Adrenal gland (tissue), 12 donors: Measurements from ENCODE around the gene CNGA1. TPM values are rescaled to one million over a fixed set of nuclear protein-coding genes. Genes with fewer than 3 reads are reported as not detected.

Source experiments
- DNase-seq, 7 donors: peaks; one replicate each; pipeline ENCODE4 v3.0.0-alpha.2; 2019 to 2020
- H3K27ac ChIP-seq, 5 donors: fragments of 200-600 bp; sonication (generic) in 4 of 5; 1 replicate in 3 of 5; 2 replicates in 2 of 5; pipeline versions ENCODE4 v1.5.1 to v1.8.0; 2016 to 2020; ENCODE audit warnings: mild to moderate bottlenecking in 1 of 5
- H3K27me3 ChIP-seq: fragments of 200-600 bp; 2 replicates; pipeline ENCODE4 v1.8.0; 2021
- H3K36me3 ChIP-seq, 2 donors: fragments of 200-600 bp; replicated peaks in 1 of 2; 1 replicate in 1 of 2; 2 replicates in 1 of 2; pipeline versions ENCODE4 v1.5.1 to v1.8.0; 2018 to 2022
- H3K4me1 ChIP-seq, 2 donors: fragments of 200-600 bp; replicated peaks in 1 of 2; 1 replicate in 1 of 2; 2 replicates in 1 of 2; pipeline versions ENCODE4 v1.5.1 to v1.8.0; 2018 to 2021
- H3K4me3 ChIP-seq, 4 donors: fragments of 200-600 bp; sonication (generic) in 3 of 4; one replicate each; pipeline ENCODE4 v1.5.1; 2016 to 2018
- H3K9me3 ChIP-seq, 3 donors: fragments of 200-600 bp; sonication (generic) in 1 of 3; replicated peaks in 1 of 3; 1 replicate in 2 of 3; 2 replicates in 1 of 3; pipeline versions ENCODE4 v1.5.1 to v1.8.0; 2016 to 2021
- CTCF ChIP-seq, 6 experiments: fragments of 450-650 bp in 4 of 6; fragments of 200-600 bp in 2 of 6; sonication (generic) in 1 of 6; IDR thresholded peaks; 1 replicate in 5 of 6; 2 replicates in 1 of 6; pipeline versions ENCODE4 v1.5.1 to v1.8.0; 2016 to 2021; ENCODE audit warnings: antibody characterized with exemption in 6 of 6, mild to moderate bottlenecking in 2 of 6, moderate library complexity in 1 of 6
- POLR2A ChIP-seq, 2 donors: fragments of 450-650 bp; IDR thresholded peaks; one replicate each; pipeline ENCODE4 v1.6.1; 2017; ENCODE audit warnings: antibody characterized with exemption in 2 of 2, mild to moderate bottlenecking in 2 of 2, moderate library complexity in 1 of 2
- WGBS, 4 donors: extraction: QIAGEN DNeasy Blood & Tissue Kit in 2 of 4; methylation state at CpG; one replicate each; pipeline versions ENCODE4 v1.1.5 to v1.1.7; 2013 to 2017; 5-methylcytosine and 5-hydroxymethylcytosine counted together
- intact Hi-C, 2 donors: fragments of 100-400 bp; cut with DNase I; formaldehyde crosslinking; loops; one replicate each; pipeline versions ENCODE4 v1.14.1 to v1.15.0; 2022 to 2023
- polyA plus RNA-seq, 3 donors: library from polyadenylated mRNA; stranded (reverse); fragments of 200-250 nt in 2 of 3; fragments of 350-450 nt in 1 of 3; fragmentation: Illumina TruSeq in 1 of 3; extraction: RNeasy Lipid Tissue Mini Kit (QIAGEN cat#74804) in 1 of 3; gene quantifications; one replicate each; pipeline ENCODE4 v1.2.3, GENCODE V29; 2013 to 2014
- total RNA-seq, 9 donors: library from RNA; depleted of rRNA in 4 of 9; stranded (reverse); fragments of >200 nt in 4 of 9; fragments of 120-200 nt in 1 of 9; fragmentation: NEBNext Ultra II Directional in 1 of 9; extraction: Animal tissue kit (Norgen Biotek cat#: 25700) in 1 of 9; gene quantifications; one replicate each; pipeline versions ENCODE4 v1.1.0 to v1.2.4, GENCODE V29; 2013 to 2023
- donor health status: healthy with polysubstance abuse.
- donor health status: Bipolar disorder and iron deficiency.
- donor health status: DM: yes; HTN: yes; CAD: no.
- donor health status: DM: no; HTN: no; CAD: no.
- donor health status: DM: no; HTN: no; CAD: no.
- donor health status: DM: yes; HTN: yes; CAD: no.

The CNGA1 gene
- total and polyA plus RNA-seq, 12 donors, result 0.24 to 4.8 (median 1.2) TPM; not detected in 1

- intact Hi-C loops, result no loop called here
- Histone ChIP-seq H3K9me3 (no peaks in the 10 kb centered on the region), H3K4me1 (peaks cover 4 to 5% of the 10 kb centered on the region in 2 donors), H3K27ac (no peak overlapping the region), H3K27me3 (no peaks in the 10 kb centered on the region), H3K36me3 (no peaks in the 10 kb centered on the region), H3K4me3 (no peak overlapping the region)
- TF ChIP-seq POLR2A (IDR thresholded peaks at IDR 0.05) (no peak), CTCF (IDR thresholded peaks at IDR 0.05) (no peak)
- 49 to 60% (median 56%) methylated on average over 5 of the region's 5 CpGs for WGBS, 4 donors
- DNase-seq, result no peak
Measured at GRCh38 chr4:48058617-48059530, 42.4 kb upstream of the CNGA1 start.

- WGBS, 4 donors, result 57 to 86% (median 80%) methylated on average over 1 of the region's 1 CpG
- Histone ChIP-seq H3K27ac (no peak overlapping the region), H3K4me1 (no peaks in the 10 kb centered on the region), H3K9me3 (no peaks in the 10 kb centered on the region), H3K4me3 (no peak overlapping the region), H3K36me3 (no peaks in the 10 kb centered on the region), H3K27me3 (peaks cover 8% of the 10 kb centered on the region)
- TF ChIP-seq CTCF (IDR thresholded peaks at IDR 0.05) (no peak), POLR2A (IDR thresholded peaks at IDR 0.05) (no peak)
- intact Hi-C loops, result no loop called here
- no peak for DNase-seq
Measured at GRCh38 chr4:48051078-48051477, 34.6 kb upstream of the CNGA1 start.

- H3K9me3 ChIP-seq, result no peaks in the 10 kb centered on the region
- no peak overlapping the region for H3K27ac ChIP-seq
- TF ChIP-seq CTCF (IDR thresholded peaks at IDR 0.05) (no peak), POLR2A (IDR thresholded peaks at IDR 0.05) (no peak)
- H3K36me3 ChIP-seq, result no peaks in the 10 kb centered on the region
- no peak for DNase-seq
- intact Hi-C loops, result no loop called here
- H3K27me3 ChIP-seq, result peaks cover 8% of the 10 kb centered on the region
- no peaks in the 10 kb centered on the region for H3K4me1 ChIP-seq
- 76 to 87% (median 84%) methylated on average over 8 of the region's 8 CpGs for WGBS, 4 donors
- H3K4me3 ChIP-seq, result no peak overlapping the region
Measured at GRCh38 chr4:48049483-48049882, 33.0 kb upstream of the CNGA1 start.

- 57 to 100% (median 72%) methylated on average over 1 of the region's 1 CpG for WGBS, 4 donors
- Histone ChIP-seq H3K36me3 (no peaks in the 10 kb centered on the region), H3K4me1 (no peaks in the 10 kb centered on the region), H3K27me3 (peaks cover 8% of the 10 kb centered on the region), H3K27ac (no peak overlapping the region), H3K4me3 (no peak overlapping the region), H3K9me3 (no peaks in the 10 kb centered on the region)
- intact Hi-C loops, result no loop called here
- TF ChIP-seq POLR2A (IDR thresholded peaks at IDR 0.05) (no peak), CTCF (IDR thresholded peaks at IDR 0.05) (no peak)
- no peak for DNase-seq
Measured at GRCh38 chr4:48047896-48048295, 31.4 kb upstream of the CNGA1 start.
